A673 (cell line): ENCODE data around the gene ERAL1.

Source experiments
- CTCF ChIP-seq: fragments of 300-800, 200-600 bp; sonication (generic); conservative IDR thresholded peaks from 2 replicates; pipeline ENCODE4 v1.5.1; 2017; ENCODE audit warnings: low read depth, mild to moderate bottlenecking, antibody characterized with exemption, low read length, moderate library complexity, mixed read lengths
- EZH2 ChIP-seq: fragments of 200-600 bp; sonication (generic); IDR thresholded peaks from 2 replicates; pipeline ENCODE4 v1.6.1; 2017; ENCODE audit warnings: borderline replicate concordance, low read depth, mild to moderate bottlenecking, mixed read lengths, antibody characterized with exemption, low read length; ENCODE audit not compliant: poor library complexity, severe bottlenecking

GRCh38 chr17:28878158-28878910 lies 23.5 kb downstream of the ERAL1 start:
- TF ChIP-seq CTCF (no peak), EZH2 (no peak)
